NCI-H2029 (cell line): ENCODE data around the gene XCR1.
"Not testable (repeated sequence)": the region's sequence is repeated elsewhere in the genome, so short reads cannot be mapped to it uniquely, and the experiment has no call there.

Experiments
- DNase-seq: peaks from one replicate; lab custom pipeline; 2025; lab: John Stamatoyannopoulos, UW

The XCR1 gene

GRCh38 chr3:46003706-46004105 lies 23.6 kb downstream of the XCR1 start:
- not testable (repeated sequence) for DNase-seq

GRCh38 chr3:46001178-46001577 lies 26.1 kb downstream of the XCR1 start:
- no peak for DNase-seq

- no peak for DNase-seq
Observed at GRCh38 chr3:45997942-45998341, 29.3 kb downstream of the XCR1 start.

GRCh38 chr3:45997499-45997898 lies 29.8 kb downstream of the XCR1 start:
- DNase-seq: not testable (repeated sequence)

GRCh38 chr3:45995236-45996192 lies 31.8 kb downstream of the XCR1 start, which contains the start of gene FYCO1:
TSS of gene FYCO1 (minus strand) at chr3:45995824. CDS start at chr3:45984910, 10,914 bp downstream.
- peak; percentile 84 for DNase-seq

GRCh38 chr3:45994419-45995235 lies 32.7 kb downstream of the XCR1 start:
- DNase-seq: no peak

GRCh38 chr3:45993421-45994027 lies 33.8 kb downstream of the XCR1 start:
- DNase-seq: no peak

- no peak for DNase-seq
Observed at GRCh38 chr3:45992821-45993221, 34.5 kb downstream of the XCR1 start.

- no peak for DNase-seq
Observed at GRCh38 chr3:45992133-45992729, 35.1 kb downstream of the XCR1 start.

- DNase-seq: no peak
Observed at GRCh38 chr3:45991341-45991740, 35.9 kb downstream of the XCR1 start.

- no peak for DNase-seq
Observed at GRCh38 chr3:45990181-45990580, 37.1 kb downstream of the XCR1 start.

- DNase-seq: no peak
Observed at GRCh38 chr3:45988804-45989203, 38.5 kb downstream of the XCR1 start.

- peak; percentile 59 for DNase-seq
Observed at GRCh38 chr3:45988362-45988761, 38.9 kb downstream of the XCR1 start.

- peak; percentile 77 for DNase-seq
Observed at GRCh38 chr3:45987368-45988291, 39.7 kb downstream of the XCR1 start.

- DNase-seq: peak; percentile 97
Observed at GRCh38 chr3:45986303-45986982, 40.8 kb downstream of the XCR1 start.

- peak; percentile 67 for DNase-seq
Observed at GRCh38 chr3:45985532-45986302, 41.6 kb downstream of the XCR1 start.

GRCh38 chr3:45984331-45985312 lies 42.7 kb downstream of the XCR1 start:
- peak; percentile 72 for DNase-seq

GRCh38 chr3:45983770-45984169 lies 43.5 kb downstream of the XCR1 start:
- DNase-seq: no peak
